ENCODE results near the gene AGBL1. TPM values are rescaled to one million over a fixed set of nuclear protein-coding genes. Genes with fewer than 3 reads are reported as not detected.

Gene AGBL1
- total and polyA plus RNA-seq, 2 donors (not counting 1 experiment from before 2014, with no cell fraction given): not detected

DNA sequence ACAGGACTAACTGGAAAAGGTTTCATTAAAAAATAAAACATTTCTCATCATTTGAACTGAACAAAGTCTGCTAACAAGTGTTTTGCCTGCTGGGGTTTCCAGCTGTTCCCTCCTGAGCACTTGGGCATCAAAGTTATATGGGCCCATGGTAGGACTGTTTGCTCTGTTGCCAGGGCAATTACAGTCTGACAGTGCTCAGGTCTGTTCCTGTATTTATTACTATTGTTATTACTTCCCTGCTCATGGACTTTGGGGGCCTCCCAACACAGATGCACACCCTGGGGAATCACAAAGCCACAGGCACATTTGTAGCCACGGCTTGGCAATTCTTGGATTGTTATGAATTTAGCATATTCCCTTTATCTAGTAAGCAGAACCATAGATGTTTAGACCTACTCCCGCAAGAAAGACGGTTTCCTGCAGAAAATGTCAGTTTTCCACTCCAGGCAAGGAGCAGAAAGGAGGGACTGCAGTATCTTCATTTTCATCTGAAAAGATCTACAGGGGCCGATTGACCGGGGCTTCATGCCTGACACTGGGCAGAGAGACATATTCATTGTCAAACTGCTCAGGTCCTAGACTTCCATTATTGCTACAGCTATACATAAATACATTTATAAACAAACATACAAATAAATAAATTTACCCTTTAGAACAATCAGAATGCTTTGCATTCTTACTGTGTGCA lies 580.2 kb downstream of the AGBL1 start:
- H3K4me3 ChIP-seq (ENCODE audit: control extremely low read depth in 1 of 5, extremely low read depth in 1 of 5, insufficient read depth in 1 of 5, low read depth in 2 of 5, low read length in 4 of 5): no peak overlapping the region
- H2AFZ ChIP-seq (ENCODE audit: insufficient read depth, low read depth, low read length, poor library complexity, severe bottlenecking): no peak overlapping the region
- no peaks in the 10 kb centered on the region for H3K27me3 ChIP-seq (replicated peaks in 1 of 4; ENCODE audit: control extremely low read depth in 1 of 4, control insufficient read depth in 3 of 4, insufficient read depth in 4 of 4, low read length in 3 of 4)
- Mint-ChIP-seq H3K4me1 (no peaks in the 10 kb centered on the region), H3K9me3 (ENCODE audit: insufficient read depth) (no peaks in the 10 kb centered on the region), H3K27me3 (no peaks in the 10 kb centered on the region), H3K4me3 (no peak overlapping the region), H3K27ac (no peak overlapping the region)
- DNase-seq (no peak), ATAC-seq (ENCODE audit: low read depth) (no peak)
- intact Hi-C loops (cut with micrococcal nuclease): no loop called here
- WGBS (ENCODE audit: insufficient coverage): 90% methylated on average over 2 of the region's 5 CpGs
- H3K9ac ChIP-seq (ENCODE audit: low read length): no peak overlapping the region
- H3K36me3 ChIP-seq (replicated peaks in 1 of 2; ENCODE audit: control extremely low read depth in 1 of 2, control insufficient read depth in 1 of 2, extremely low read depth in 1 of 2, insufficient read depth in 2 of 2, low read length in 1 of 2): no peaks in the 10 kb centered on the region
- H3K4me2 ChIP-seq (replicated peaks; ENCODE audit: low read depth, low read length, poor library complexity, severe bottlenecking): no peak overlapping the region
- H3K79me2 ChIP-seq (ENCODE audit: control insufficient read depth, insufficient read depth, low read length): no peaks in the 10 kb centered on the region
- CTCF ChIA-PET: no interaction called here
- H3K9me3 ChIP-seq (ENCODE audit: control extremely low read depth in 1 of 3, control insufficient read depth in 2 of 3, insufficient read depth in 1 of 3, low read length in 2 of 3): no peaks in the 10 kb centered on the region
- H4K20me1 ChIP-seq (ENCODE audit: control insufficient read depth, insufficient read depth, low read length, poor library complexity, severe bottlenecking): no peaks in the 10 kb centered on the region
- H3K27ac ChIP-seq (ENCODE audit: low read length in 2 of 2): no peak overlapping the region
- no peak for TF ChIP-seq CTCF (IDR thresholded peaks at IDR 0.05)
- no peak for TF ChIP-seq EZH2 (IDR thresholded peaks at IDR 0.05; ENCODE audit: borderline replicate concordance, insufficient read depth, low read depth, low read length, poor library complexity, severe bottlenecking)
- POLR2A ChIA-PET: no interaction called here
- no peaks in the 10 kb centered on the region for H3K4me1 ChIP-seq (ENCODE audit: control insufficient read depth in 2 of 2, insufficient read depth in 2 of 2, low read length in 2 of 2)

DNA sequence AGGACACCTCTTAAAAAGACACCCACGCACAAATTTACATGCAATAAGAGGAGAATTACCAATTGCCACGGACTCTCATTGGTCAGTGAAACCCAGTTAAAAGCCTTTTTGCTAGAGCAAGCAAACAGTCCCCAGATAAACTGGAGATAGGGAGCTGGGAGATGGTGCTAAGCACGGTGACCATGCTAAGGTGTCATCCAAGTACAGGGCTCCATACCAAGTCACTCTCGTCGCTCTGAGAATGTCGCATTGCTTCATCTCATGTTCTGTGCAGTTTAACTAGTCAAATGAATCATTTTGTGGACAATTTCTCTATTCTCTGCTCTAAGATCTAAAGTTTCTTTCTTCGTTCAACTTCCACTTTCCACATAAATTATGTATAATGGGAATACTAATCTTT lies 581.9 kb downstream of the AGBL1 start:
- Histone ChIP-seq H3K79me2 (ENCODE audit: control insufficient read depth, insufficient read depth, low read length) (no peaks in the 10 kb centered on the region), H4K20me1 (ENCODE audit: control insufficient read depth, insufficient read depth, low read length, poor library complexity, severe bottlenecking) (no peaks in the 10 kb centered on the region), H3K36me3 (replicated peaks in 1 of 2; ENCODE audit: control extremely low read depth in 1 of 2, control insufficient read depth in 1 of 2, extremely low read depth in 1 of 2, insufficient read depth in 2 of 2, low read length in 1 of 2) (no peaks in the 10 kb centered on the region), H2AFZ (ENCODE audit: insufficient read depth, low read depth, low read length, poor library complexity, severe bottlenecking) (no peak overlapping the region), H3K4me3 (ENCODE audit: control extremely low read depth in 1 of 5, extremely low read depth in 1 of 5, insufficient read depth in 1 of 5, low read depth in 2 of 5, low read length in 4 of 5) (no peak overlapping the region), H3K4me2 (replicated peaks; ENCODE audit: low read depth, low read length, poor library complexity, severe bottlenecking) (no peak overlapping the region), H3K4me1 (ENCODE audit: control insufficient read depth in 2 of 2, insufficient read depth in 2 of 2, low read length in 2 of 2) (no peaks in the 10 kb centered on the region), H3K27ac (ENCODE audit: low read length in 2 of 2) (no peak overlapping the region), H3K9ac (ENCODE audit: low read length) (no peak overlapping the region), H3K9me3 (ENCODE audit: control extremely low read depth in 1 of 3, control insufficient read depth in 2 of 3, insufficient read depth in 1 of 3, low read length in 2 of 3) (no peaks in the 10 kb centered on the region), H3K27me3 (replicated peaks in 1 of 4; ENCODE audit: control extremely low read depth in 1 of 4, control insufficient read depth in 3 of 4, insufficient read depth in 4 of 4, low read length in 3 of 4) (no peaks in the 10 kb centered on the region)
- Mint-ChIP-seq H3K27me3 (no peaks in the 10 kb centered on the region), H3K9me3 (ENCODE audit: insufficient read depth) (no peaks in the 10 kb centered on the region), H3K4me1 (no peaks in the 10 kb centered on the region), H3K4me3 (no peak overlapping the region), H3K27ac (no peak overlapping the region)
- 86% methylated on average over 3 of the region's 7 CpGs for WGBS (ENCODE audit: insufficient coverage)
- intact Hi-C loops (cut with micrococcal nuclease): no loop called here
- no peak for TF ChIP-seq CTCF (IDR thresholded peaks at IDR 0.05)
- TF ChIP-seq EZH2 (IDR thresholded peaks at IDR 0.05; ENCODE audit: borderline replicate concordance, insufficient read depth, low read depth, low read length, poor library complexity, severe bottlenecking): no peak
- POLR2A ChIA-PET: no interaction called here
- CTCF ChIA-PET: no interaction called here
- DNase-seq (no peak), ATAC-seq (ENCODE audit: low read depth) (no peak)

Data from B cell (primary cell).